OCI-LY1 (cell line): ENCODE results near the gene HNRNPAB.

Experiments
- H2AFZ ChIP-seq: fragments of 200-600 bp; sonication (generic), shearing (Covaris generic); 2 replicates; pipeline ENCODE4 v1.6.0; 2014; ENCODE audit warnings: antibody characterized with exemption, mild to moderate bottlenecking, low read length
- H3F3A ChIP-seq: fragments of 200-600 bp; sonication (generic), shearing (Covaris generic); 2 replicates; pipeline ENCODE4 v1.6.0; 2014; ENCODE audit warnings: mild to moderate bottlenecking, antibody characterized with exemption, low read length, moderate library complexity; ENCODE audit not compliant: insufficient read depth
- H3K27ac ChIP-seq: fragments of 200-600 bp; sonication (generic); 2 replicates; pipeline ENCODE4 v1.5.1; 2014; ENCODE audit warnings: low read length, mixed run types, mild to moderate bottlenecking, low read depth; ENCODE audit not compliant: poor library complexity, severe bottlenecking
- H3K27me3 ChIP-seq: fragments of 200-600 bp; sonication (generic); 2 replicates; pipeline ENCODE4 v1.6.0; 2014; ENCODE audit warnings: antibody characterized with exemption, mild to moderate bottlenecking, low read length, moderate library complexity; ENCODE audit not compliant: insufficient read depth
- H3K36me3 ChIP-seq: fragments of 200-600 bp; sonication (generic); 2 replicates; pipeline ENCODE4 v1.6.1; 2014; ENCODE audit warnings: mild to moderate bottlenecking, antibody characterized with exemption, low read length, moderate library complexity, mixed read lengths; ENCODE audit not compliant: insufficient read depth
- H3K4me1 ChIP-seq: fragments of 200-600 bp; sonication (generic); 2 replicates; pipeline ENCODE4 v1.5.1; 2014; ENCODE audit warnings: mild to moderate bottlenecking, low read length, moderate library complexity; ENCODE audit not compliant: insufficient read depth, severe bottlenecking
- H3K4me2 ChIP-seq: fragments of 200-600 bp; sonication (generic), shearing (Covaris generic); 2 replicates; pipeline ENCODE4 v1.6.1; 2014; ENCODE audit warnings: low read length
- H3K4me3 ChIP-seq: fragments of 200-600 bp; sonication (generic); 2 replicates; pipeline ENCODE4 v1.5.1; 2014; ENCODE audit warnings: low read length, low read depth, mild to moderate bottlenecking, mixed read lengths; ENCODE audit not compliant: poor library complexity, severe bottlenecking
- H3K79me2 ChIP-seq: fragments of 200-600 bp; shearing (Covaris generic); 2 replicates; pipeline ENCODE4 v1.6.1; 2016; ENCODE audit warnings: mixed run types, low read length, mixed read lengths; ENCODE audit not compliant: insufficient read depth
- H3K9ac ChIP-seq: fragments of 200-600 bp; sonication (generic), shearing (Covaris generic); 2 replicates; pipeline ENCODE4 v1.6.1; 2014; ENCODE audit warnings: mild to moderate bottlenecking, low read length, mixed read lengths
- H3K9me2 ChIP-seq: fragments of 200-600 bp; sonication (generic), shearing (Covaris generic); 2 replicates; pipeline ENCODE4 v1.6.1; 2014; ENCODE audit warnings: low read depth, mild to moderate bottlenecking, low read length, mixed read lengths
- H3K9me3 ChIP-seq: fragments of 200-600 bp; shearing (Covaris generic); 2 replicates; pipeline ENCODE4 v1.6.1; 2014; ENCODE audit warnings: low read length, mixed read lengths
- H4K20me1 ChIP-seq: fragments of 200-600 bp; sonication (generic), shearing (Covaris generic); 2 replicates; pipeline ENCODE4 v1.6.0; 2016; ENCODE audit warnings: mild to moderate bottlenecking, low read length; ENCODE audit not compliant: insufficient read depth
- CTCF ChIP-seq: fragments of 200-600 bp; sonication (generic), shearing (Covaris generic); IDR thresholded peaks from 2 replicates; pipeline ENCODE4 v1.5.1; 2017; ENCODE audit warnings: mild to moderate bottlenecking, antibody characterized with exemption, low read length, moderate library complexity, mixed read lengths
- EZH2 ChIP-seq: fragments of 200-600 bp; sonication (generic), shearing (Covaris generic); IDR thresholded peaks from 2 replicates; pipeline ENCODE4 v1.8.0; 2017; ENCODE audit warnings: borderline replicate concordance, mixed run types, mild to moderate bottlenecking, antibody characterized with exemption, low read length, moderate library complexity, mixed read lengths

The HNRNPAB gene

GRCh38 chr5:178235588-178235974, 31.2 kb downstream of the HNRNPAB start:
- peaks cover 8% of the 10 kb centered on the region; the same call in 1 of the 2 replicates for H3K36me3 ChIP-seq
- H3F3A ChIP-seq: 0 out of 2 replicates have a peak, but pooled peaks cover 3% of the 10 kb centered on the region
- no peaks in the 10 kb centered on the region for H3K27me3 ChIP-seq
- H3K9me3 ChIP-seq: no peaks in the 10 kb centered on the region
- peaks cover 7% of the 10 kb centered on the region for H3K79me2 ChIP-seq
- H4K20me1 ChIP-seq: no peaks in the 10 kb centered on the region
- H3K4me2 ChIP-seq: no peak overlapping the region
- no peak overlapping the region for H3K27ac ChIP-seq
- H3K9ac ChIP-seq: no peak overlapping the region
- H3K4me3 ChIP-seq: no peak overlapping the region
- H3K4me1 ChIP-seq: peaks cover 32% of the 10 kb centered on the region
- TF ChIP-seq CTCF: no peak
- no peak for TF ChIP-seq EZH2
- no peak overlapping the region for H2AFZ ChIP-seq
- H3K9me2 ChIP-seq: no peaks in the 10 kb centered on the region

- no peak overlapping the region for H2AFZ ChIP-seq
- H3F3A ChIP-seq: 0 out of 2 replicates have a peak, but pooled peaks cover 3% of the 10 kb centered on the region
- H3K9me2 ChIP-seq: no peaks in the 10 kb centered on the region
- H4K20me1 ChIP-seq: no peaks in the 10 kb centered on the region
- peaks cover 31% of the 10 kb centered on the region for H3K4me1 ChIP-seq
- no peaks in the 10 kb centered on the region for H3K27me3 ChIP-seq
- H3K27ac ChIP-seq: no peak overlapping the region
- H3K9me3 ChIP-seq: no peaks in the 10 kb centered on the region
- no peak overlapping the region for H3K4me2 ChIP-seq
- no peak overlapping the region for H3K4me3 ChIP-seq
- no peak overlapping the region for H3K9ac ChIP-seq
- peaks cover 3% of the 10 kb centered on the region; the same call in 1 of the 2 replicates for H3K36me3 ChIP-seq
- peaks cover 7% of the 10 kb centered on the region for H3K79me2 ChIP-seq
- TF ChIP-seq CTCF (no peak), EZH2 (no peak)
Measured at GRCh38 chr5:178236126-178236525, 31.8 kb downstream of the HNRNPAB start.

- H3K4me2 ChIP-seq: no peak overlapping the region
Measured at GRCh38 chr5:178236679-178237078, 32.3 kb downstream of the HNRNPAB start.

More at GRCh38 chr5:178236679-178237078, 32.3 kb downstream of the HNRNPAB start:
- TF ChIP-seq CTCF: no peak
- TF ChIP-seq EZH2: no peak
- Histone ChIP-seq H2AFZ (no peak overlapping the region), H3K36me3 (no peaks in the 10 kb centered on the region), H3K4me1 (peaks cover 26% of the 10 kb centered on the region), H4K20me1 (no peaks in the 10 kb centered on the region), H3K9me2 (no peaks in the 10 kb centered on the region), H3K4me3 (no peak overlapping the region), H3K9ac (no peak overlapping the region), H3K27ac (no peak overlapping the region), H3K9me3 (no peaks in the 10 kb centered on the region), H3F3A (0 out of 2 replicates have a peak, but pooled peaks cover 3% of the 10 kb centered on the region), H3K79me2 (peaks cover 3% of the 10 kb centered on the region), H3K27me3 (no peaks in the 10 kb centered on the region)
